ENCODE data around the gene CPNE6.

CPNE6 gene

DNA sequence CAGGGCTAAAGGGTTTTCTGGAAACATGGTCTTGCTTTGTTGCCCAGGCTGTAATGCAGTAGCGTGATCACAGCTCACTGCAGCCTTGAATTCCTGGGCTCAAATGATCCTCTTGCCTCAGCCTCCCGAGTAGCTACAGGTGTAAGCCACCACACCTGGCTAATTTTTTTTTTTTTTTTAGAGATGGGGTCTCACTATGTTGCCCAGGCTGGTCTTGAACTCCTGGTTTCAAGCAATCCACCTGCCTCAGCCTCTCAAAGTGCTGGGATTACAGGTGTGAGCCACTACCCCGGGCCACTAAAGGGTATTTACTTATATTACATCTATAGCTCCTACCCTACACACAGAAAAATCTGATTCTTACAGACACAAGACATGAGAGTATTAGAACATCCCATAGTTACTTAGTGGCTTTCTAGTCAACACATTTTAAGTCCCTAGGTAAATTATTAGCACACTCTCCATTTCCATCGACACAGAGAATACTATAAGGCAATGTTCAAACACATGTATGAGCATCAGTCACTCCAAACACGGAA, 37.0 kb downstream of the CPNE6 start:
- no peak for DNase-seq

GRCh38 chr14:24110060-24110459, 38.7 kb downstream of the CPNE6 start:
- no peak for DNase-seq

GRCh38 chr14:24110523-24110922, 39.2 kb downstream of the CPNE6 start:
- no peak for DNase-seq

DNA sequence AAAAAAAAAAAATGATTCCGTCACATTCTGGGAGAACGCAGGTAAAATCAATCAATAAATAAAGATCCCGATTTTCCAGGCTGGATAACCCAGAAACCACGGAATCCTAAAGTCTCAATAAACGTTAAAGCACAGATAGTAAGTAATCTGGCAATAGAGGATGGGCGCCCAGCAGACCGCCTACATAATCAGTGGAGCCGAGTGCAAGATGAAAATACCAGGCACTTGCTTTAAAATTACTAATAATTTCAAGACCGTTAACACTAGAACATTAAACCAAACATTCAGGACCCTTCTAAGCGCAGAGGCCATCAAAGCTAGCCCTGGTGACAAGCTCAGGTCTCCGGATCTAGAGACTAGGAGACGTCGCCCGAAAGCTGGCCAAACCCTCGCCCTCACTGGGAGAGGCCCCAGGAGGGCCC, 42.0 kb downstream of the CPNE6 start:
- DNase-seq, result no peak

GRCh38 chr14:24113801-24114531, 42.6 kb downstream of the CPNE6 start:
- peak; percentile 84 for DNase-seq

GRCh38 chr14:24114532-24115421, 43.4 kb downstream of the CPNE6 start, which contains the start of the genes DCAF11 and NRL:
TSS of gene DCAF11 (plus strand) at chr14:24114777. CDS start at chr14:24115595, 818 bp downstream.
TSS of gene NRL (minus strand) at chr14:24114949. CDS start at chr14:24082848, 32,101 bp downstream.
- DNase-seq, result peak; percentile 99

DNA sequence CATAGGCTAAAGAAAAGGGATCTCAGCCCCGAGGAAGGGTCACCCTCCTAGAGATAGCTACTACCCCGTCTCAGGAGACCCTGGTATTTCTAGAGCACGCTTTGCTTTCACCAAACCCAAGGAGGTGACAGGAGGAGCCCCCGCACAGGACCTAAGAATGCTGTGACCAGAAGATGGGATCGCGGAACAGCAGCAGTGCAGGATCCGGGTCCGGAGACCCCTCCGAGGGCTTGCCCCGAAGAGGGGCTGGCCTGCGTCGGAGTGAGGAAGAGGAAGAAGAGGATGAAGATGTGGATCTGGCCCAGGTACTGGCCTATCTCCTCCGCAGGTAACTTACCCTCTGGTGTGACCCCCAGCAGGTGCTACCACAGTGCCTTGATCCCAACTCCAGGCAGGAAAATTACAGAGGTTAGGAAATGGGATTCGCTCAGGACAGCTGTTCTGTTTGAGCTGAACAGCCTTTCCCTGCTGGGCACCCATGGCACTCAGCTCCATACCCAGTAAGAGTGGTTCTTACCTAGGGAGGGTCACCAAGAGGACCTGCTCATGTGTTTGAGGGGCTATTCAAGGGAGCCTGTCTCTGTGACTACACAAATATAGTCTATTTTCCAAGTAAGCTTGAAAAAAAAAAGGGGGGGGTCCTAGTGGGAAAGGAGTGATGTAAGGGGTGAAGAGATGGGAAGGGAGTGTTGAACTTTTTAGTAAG, 44.2 kb downstream of the CPNE6 start:
- no peak for DNase-seq

- no peak for DNase-seq
Observed at GRCh38 chr14:24116128-24116814, 44.9 kb downstream of the CPNE6 start.

GRCh38 chr14:24117179-24117578, 45.8 kb downstream of the CPNE6 start:
- no peak for DNase-seq

DNA sequence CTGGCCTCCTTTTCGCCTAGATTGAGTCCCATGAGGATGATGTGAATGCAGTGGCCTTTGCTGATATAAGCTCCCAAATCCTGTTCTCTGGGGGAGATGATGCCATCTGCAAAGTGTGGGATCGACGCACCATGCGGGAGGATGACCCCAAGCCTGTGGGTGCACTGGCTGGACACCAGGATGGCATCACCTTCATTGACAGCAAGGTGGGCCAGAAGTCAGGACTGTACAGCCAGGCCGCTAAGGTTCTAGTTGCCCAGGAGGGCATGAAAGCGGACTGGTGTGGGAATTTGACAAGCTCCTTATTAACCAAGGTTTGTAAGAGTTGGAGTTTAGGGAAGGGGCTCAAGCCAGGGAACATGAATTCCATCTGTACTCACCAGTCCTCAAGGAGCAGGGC, 48.3 kb downstream of the CPNE6 start:
- DNase-seq, result no peak

GRCh38 chr14:24121210-24121609, 49.8 kb downstream of the CPNE6 start:
- no peak for DNase-seq

DNA sequence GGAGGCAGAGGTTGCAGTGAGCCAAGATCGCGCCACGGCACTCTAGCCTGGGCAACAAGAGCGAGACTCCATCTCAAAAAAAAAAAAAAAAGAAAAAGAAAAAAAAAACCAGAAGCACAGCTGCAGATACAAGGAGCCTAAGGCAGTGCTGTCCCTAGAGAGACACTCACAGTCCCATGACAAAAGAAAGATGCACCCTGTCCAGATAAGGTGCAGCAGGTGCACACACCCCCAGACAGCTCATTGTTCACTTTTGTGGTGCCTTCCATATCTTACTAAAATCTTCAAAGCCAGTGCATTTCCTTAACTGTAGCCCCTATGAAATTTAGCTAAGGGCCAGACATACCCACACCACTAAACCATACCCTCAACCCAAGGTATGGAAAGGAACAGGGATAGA, 51.1 kb downstream of the CPNE6 start:
- DNase-seq, result no peak

- DNase-seq, result no peak
Observed at GRCh38 chr14:24122898-24123297, 51.5 kb downstream of the CPNE6 start.

- no peak for DNase-seq
Observed at GRCh38 chr14:24123424-24124417, 52.4 kb downstream of the CPNE6 start.

- DNase-seq, result no peak
Observed at GRCh38 chr14:24126939-24127338, 55.6 kb downstream of the CPNE6 start.

GRCh38 chr14:24127673-24128072, 56.3 kb downstream of the CPNE6 start:
- DNase-seq, result no peak

Data from CD4-positive, alpha-beta T cell treated with Interleukin-12 subunit alpha and Interleukin-12 subunit beta, for 1 hour (primary cell).